Right lobe of liver (tissue), 4 donors: ENCODE data around the gene SLC38A10.

ENCODE experiments used
- POLR2A ChIP-seq: fragments of 450-650 bp; IDR thresholded peaks from one replicate; pipeline ENCODE4 v1.6.1; 2017; ENCODE audit warnings: antibody characterized with exemption, mild to moderate bottlenecking
- TF ChIP-seq, protein P1 (sequence below), 4 donors: fragments of 200-600 bp in 3 of 4; fragments of 450-650 bp in 1 of 4; IDR thresholded peaks; one replicate each; pipeline versions ENCODE4 v1.5.1 to v1.8.0; 2016 to 2022; ENCODE audit warnings: antibody characterized with exemption in 4 of 4, mild to moderate bottlenecking in 2 of 4
- donor health status: DM: no; HTN: no; CAD: no.
- donor health status: DM: no; HTN: no; CAD: no.
- donor health status: DM: no; HTN: yes; CAD: no.

DNA sequence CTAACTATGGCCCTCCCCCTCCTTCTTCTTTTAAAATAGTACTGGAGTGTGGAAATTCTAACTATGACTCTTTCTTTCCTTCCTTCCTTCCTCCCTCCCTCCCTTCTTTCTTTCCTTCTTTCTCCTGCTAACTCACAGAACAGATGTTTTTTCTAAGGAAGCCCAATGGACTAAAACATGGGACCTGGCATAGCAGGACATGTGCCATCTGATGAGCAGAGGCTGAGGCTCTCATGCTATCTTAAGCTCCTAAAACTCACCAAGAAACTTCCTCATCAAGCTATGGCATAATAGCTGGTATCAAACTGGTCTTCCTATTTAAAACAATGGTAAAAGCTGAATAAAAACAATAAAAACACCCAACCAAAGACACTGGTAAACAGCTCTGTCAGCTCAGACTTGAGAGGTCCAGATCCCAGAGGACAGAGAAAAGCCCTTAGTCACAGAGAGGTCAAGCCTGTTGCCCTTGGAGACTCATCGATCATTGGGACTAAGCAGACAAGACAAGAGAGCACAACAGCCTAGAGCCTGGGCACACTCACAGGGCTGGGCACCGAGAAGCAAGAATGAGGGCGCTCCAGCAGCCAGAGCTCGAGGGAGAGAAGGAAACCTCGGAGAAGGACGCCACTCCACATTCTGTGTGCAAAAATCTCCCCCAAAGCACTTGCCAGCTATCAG is 27.6 kb downstream of the SLC38A10 start:
- TF ChIP-seq, protein P1, sequence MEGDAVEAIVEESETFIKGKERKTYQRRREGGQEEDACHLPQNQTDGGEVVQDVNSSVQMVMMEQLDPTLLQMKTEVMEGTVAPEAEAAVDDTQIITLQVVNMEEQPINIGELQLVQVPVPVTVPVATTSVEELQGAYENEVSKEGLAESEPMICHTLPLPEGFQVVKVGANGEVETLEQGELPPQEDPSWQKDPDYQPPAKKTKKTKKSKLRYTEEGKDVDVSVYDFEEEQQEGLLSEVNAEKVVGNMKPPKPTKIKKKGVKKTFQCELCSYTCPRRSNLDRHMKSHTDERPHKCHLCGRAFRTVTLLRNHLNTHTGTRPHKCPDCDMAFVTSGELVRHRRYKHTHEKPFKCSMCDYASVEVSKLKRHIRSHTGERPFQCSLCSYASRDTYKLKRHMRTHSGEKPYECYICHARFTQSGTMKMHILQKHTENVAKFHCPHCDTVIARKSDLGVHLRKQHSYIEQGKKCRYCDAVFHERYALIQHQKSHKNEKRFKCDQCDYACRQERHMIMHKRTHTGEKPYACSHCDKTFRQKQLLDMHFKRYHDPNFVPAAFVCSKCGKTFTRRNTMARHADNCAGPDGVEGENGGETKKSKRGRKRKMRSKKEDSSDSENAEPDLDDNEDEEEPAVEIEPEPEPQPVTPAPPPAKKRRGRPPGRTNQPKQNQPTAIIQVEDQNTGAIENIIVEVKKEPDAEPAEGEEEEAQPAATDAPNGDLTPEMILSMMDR (IDR thresholded peaks at IDR 0.05) = no peak
- TF ChIP-seq POLR2A = no peak
